Measurements from ENCODE around the gene RECQL5. TPM values are rescaled to one million over a fixed set of nuclear protein-coding genes. Genes with fewer than 3 reads are reported as not detected.

Gene RECQL5
- total RNA-seq, 1 experiment from 2014 or later = 36.3 TPM

GRCh38 chr17:75610103-75610984 lies 56.6 kb downstream of the RECQL5 start:
- TF ChIP-seq, protein P1, sequence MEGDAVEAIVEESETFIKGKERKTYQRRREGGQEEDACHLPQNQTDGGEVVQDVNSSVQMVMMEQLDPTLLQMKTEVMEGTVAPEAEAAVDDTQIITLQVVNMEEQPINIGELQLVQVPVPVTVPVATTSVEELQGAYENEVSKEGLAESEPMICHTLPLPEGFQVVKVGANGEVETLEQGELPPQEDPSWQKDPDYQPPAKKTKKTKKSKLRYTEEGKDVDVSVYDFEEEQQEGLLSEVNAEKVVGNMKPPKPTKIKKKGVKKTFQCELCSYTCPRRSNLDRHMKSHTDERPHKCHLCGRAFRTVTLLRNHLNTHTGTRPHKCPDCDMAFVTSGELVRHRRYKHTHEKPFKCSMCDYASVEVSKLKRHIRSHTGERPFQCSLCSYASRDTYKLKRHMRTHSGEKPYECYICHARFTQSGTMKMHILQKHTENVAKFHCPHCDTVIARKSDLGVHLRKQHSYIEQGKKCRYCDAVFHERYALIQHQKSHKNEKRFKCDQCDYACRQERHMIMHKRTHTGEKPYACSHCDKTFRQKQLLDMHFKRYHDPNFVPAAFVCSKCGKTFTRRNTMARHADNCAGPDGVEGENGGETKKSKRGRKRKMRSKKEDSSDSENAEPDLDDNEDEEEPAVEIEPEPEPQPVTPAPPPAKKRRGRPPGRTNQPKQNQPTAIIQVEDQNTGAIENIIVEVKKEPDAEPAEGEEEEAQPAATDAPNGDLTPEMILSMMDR (IDR thresholded peaks at IDR 0.05; ENCODE audit: unreplicated experiment) = no peak
- Mint-ChIP-seq H3K4me3 (ENCODE audit: unreplicated experiment) (no peak overlapping the region), H3K36me3 (ENCODE audit: insufficient read depth, unreplicated experiment) (no peaks in the 10 kb centered on the region), H3K27ac (ENCODE audit: low read depth, unreplicated experiment) (no peak overlapping the region), H3K27me3 (ENCODE audit: insufficient read depth, unreplicated experiment) (no peaks in the 10 kb centered on the region), H3K9me3 (ENCODE audit: unreplicated experiment) (no peaks in the 10 kb centered on the region), H3K4me1 (ENCODE audit: insufficient read depth, unreplicated experiment) (peaks cover 8% of the 10 kb centered on the region)
- ChIA-PET POLR2A (interaction anchor here (1.2 kb wide), 2 partner anchors 9 to 23 kb away, joined by 3 to 4 read pairs; partner anchors contain the start of gene SMIM5), CTCF (interaction anchor here (0.5 to 2.5 kb wide), 4 partner anchors 10 to 42 kb away, joined by 3 to 16 read pairs (median 5); partner anchors contain the start of gene SMIM5)
- DNase-seq (ENCODE audit: unreplicated experiment) = no peak
- BruUV-seq (replicated peaks) = no TSS peak
- intact Hi-C loops (cut with micrococcal nuclease) = no loop called here

GRCh38 chr17:75607086-75607485 lies 59.9 kb downstream of the RECQL5 start:
- no peak overlapping the region for H3K27ac Mint-ChIP-seq (ENCODE audit: low read depth, unreplicated experiment)
- BruUV-seq (replicated peaks) = no TSS peak
- H3K27me3 Mint-ChIP-seq (ENCODE audit: insufficient read depth, unreplicated experiment) = no peaks in the 10 kb centered on the region
- no peaks in the 10 kb centered on the region for H3K36me3 Mint-ChIP-seq (ENCODE audit: insufficient read depth, unreplicated experiment)
- intact Hi-C loops (cut with micrococcal nuclease) = no loop called here
- ChIA-PET POLR2A (interaction anchor here (0.6 kb wide), 1 partner anchor 102 kb away, joined by 3 read pairs; no protein-coding TSS in a partner anchor), CTCF (interaction anchor here (0.6 kb wide), 1 partner anchor 35 kb away, joined by 3 read pairs; no protein-coding TSS in a partner anchor)
- H3K4me1 Mint-ChIP-seq (ENCODE audit: insufficient read depth, unreplicated experiment) = peaks cover 24% of the 10 kb centered on the region
- TF ChIP-seq, protein P1 (IDR thresholded peaks at IDR 0.05; ENCODE audit: unreplicated experiment) = no peak
- no peak for DNase-seq (ENCODE audit: unreplicated experiment)
- no peaks in the 10 kb centered on the region for H3K9me3 Mint-ChIP-seq (ENCODE audit: unreplicated experiment)
- no peak overlapping the region for H3K4me3 Mint-ChIP-seq (ENCODE audit: unreplicated experiment)

- Mint-ChIP-seq H3K36me3 (ENCODE audit: insufficient read depth, unreplicated experiment) (no peaks in the 10 kb centered on the region), H3K27ac (ENCODE audit: low read depth, unreplicated experiment) (no peak overlapping the region), H3K9me3 (ENCODE audit: unreplicated experiment) (no peaks in the 10 kb centered on the region), H3K27me3 (ENCODE audit: insufficient read depth, unreplicated experiment) (no peaks in the 10 kb centered on the region), H3K4me1 (ENCODE audit: insufficient read depth, unreplicated experiment) (peaks cover 24% of the 10 kb centered on the region), H3K4me3 (ENCODE audit: unreplicated experiment) (no peak overlapping the region)
- CTCF ChIA-PET = interaction anchor here (3.8 kb wide), 1 partner anchor 27 kb away, joined by 18 read pairs; the partner anchor contains the start of gene SMIM5
- intact Hi-C loops (cut with micrococcal nuclease) = no loop called here
- POLR2A ChIA-PET = no interaction called here
- BruUV-seq (replicated peaks) = no TSS peak
- no peak for DNase-seq (ENCODE audit: unreplicated experiment)
- TF ChIP-seq, protein P1 (IDR thresholded peaks at IDR 0.05; ENCODE audit: unreplicated experiment) = no peak
These were observed 61.2 kb downstream of the RECQL5 start for GRCh38 chr17:75605790-75606189.

DNA sequence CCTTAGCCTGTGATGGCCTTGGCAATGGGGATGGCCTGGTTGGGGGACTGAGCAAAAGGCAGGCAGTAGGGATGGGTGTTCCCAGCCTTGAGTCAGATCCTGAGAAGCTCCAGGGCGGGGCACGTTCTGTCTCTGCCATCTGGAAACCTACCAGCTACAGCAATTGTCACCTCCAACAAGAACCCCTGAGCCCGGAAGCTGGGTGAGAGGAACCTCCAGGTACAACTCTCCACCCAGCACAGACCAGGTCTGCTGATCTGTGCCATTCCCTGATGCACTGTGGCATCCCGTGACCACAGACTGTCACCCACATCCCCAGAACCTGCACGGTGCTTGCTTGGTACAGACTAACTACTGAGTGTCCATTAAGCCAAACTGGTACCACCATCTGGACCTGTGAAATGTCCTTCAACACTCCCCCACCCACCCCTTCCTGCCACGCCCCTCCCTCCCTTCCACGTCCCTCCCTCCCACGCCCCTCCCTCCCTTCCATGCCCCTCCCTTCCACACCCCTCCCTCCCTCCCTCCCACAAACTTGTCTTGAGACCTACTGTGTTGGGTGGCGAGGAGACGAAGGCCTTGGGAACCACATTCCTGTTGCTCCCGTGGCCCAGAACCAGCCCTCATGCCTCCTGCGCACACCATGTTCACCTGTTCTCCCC lies 62.8 kb downstream of the RECQL5 start:
- intact Hi-C loops (cut with micrococcal nuclease) = no loop called here
- DNase-seq (ENCODE audit: unreplicated experiment) = no peak
- H3K4me3 Mint-ChIP-seq (ENCODE audit: unreplicated experiment) = no peak overlapping the region

More for the DNA sequence above, 62.8 kb downstream of the RECQL5 start:
- Mint-ChIP-seq H3K27me3 (ENCODE audit: insufficient read depth, unreplicated experiment) (no peaks in the 10 kb centered on the region), H3K27ac (ENCODE audit: low read depth, unreplicated experiment) (no peak overlapping the region), H3K36me3 (ENCODE audit: insufficient read depth, unreplicated experiment) (no peaks in the 10 kb centered on the region), H3K4me1 (ENCODE audit: insufficient read depth, unreplicated experiment) (peaks cover 18% of the 10 kb centered on the region), H3K9me3 (ENCODE audit: unreplicated experiment) (no peaks in the 10 kb centered on the region)
- BruUV-seq (replicated peaks) = no TSS peak
- TF ChIP-seq, protein P1 (IDR thresholded peaks at IDR 0.05; ENCODE audit: unreplicated experiment) = no peak
- ChIA-PET CTCF (interaction anchor here (0.5 to 3.8 kb wide), 4 partner anchors 15 to 185 kb away, joined by 3 to 18 read pairs (median 4); partner anchors contain the start of gene SMIM5), POLR2A (interaction anchor here (0.8 to 1.4 kb wide), 3 partner anchors 14 to 21 kb away, joined by 3 to 4 read pairs (median 3); no protein-coding TSS in a partner anchor)
